HT1080 (cell line): ENCODE data around the gene CARS1. TPM values are rescaled to one million over a fixed set of nuclear protein-coding genes. Genes with fewer than 3 reads are reported as not detected.
A peak's percentile ranks its signal among the peaks of the same experiment; 100 is the strongest.

Experiments used
- DNase-seq: peaks from one replicate; pipeline ENCODE4 v3.0.0-alpha.2; 2015; ENCODE audit warnings: low read depth
- total RNA-seq: library from RNA; depleted of rRNA; stranded (reverse); fragments of >200 nt; shearing (Covaris generic); gene quantifications from 2 replicates; pipeline ENCODE4 v1.2.3, GENCODE V29; 2014

CARS1 gene
- total RNA-seq, 1 experiment from 2014 or later = 83.1 TPM

GRCh38 chr11:3010521-3011275 lies 46.5 kb downstream of the CARS1 start:
- no peak for DNase-seq

- no peak for DNase-seq
Observed at GRCh38 chr11:3010004-3010403, 47.2 kb downstream of the CARS1 start.

- DNase-seq = no peak
Observed at GRCh38 chr11:3009481-3009880, 47.7 kb downstream of the CARS1 start.

- no peak for DNase-seq
Observed at GRCh38 chr11:3008746-3009336, 48.4 kb downstream of the CARS1 start.

GRCh38 chr11:3007404-3008010 lies 49.7 kb downstream of the CARS1 start:
- no peak for DNase-seq

GRCh38 chr11:3006505-3007260 lies 50.5 kb downstream of the CARS1 start:
- DNase-seq = no peak

- DNase-seq = no peak
Observed at GRCh38 chr11:3004481-3004880, 52.7 kb downstream of the CARS1 start.

- no peak for DNase-seq
Observed at GRCh38 chr11:3003396-3004231, 53.6 kb downstream of the CARS1 start.

- DNase-seq = no peak
Observed at GRCh38 chr11:3002871-3003270, 54.4 kb downstream of the CARS1 start.

- DNase-seq = no peak
Observed at GRCh38 chr11:3002351-3002861, 54.8 kb downstream of the CARS1 start.

GRCh38 chr11:3001496-3001895 lies 55.7 kb downstream of the CARS1 start:
- no peak for DNase-seq

GRCh38 chr11:3000032-3000961 lies 56.9 kb downstream of the CARS1 start:
- DNase-seq = peak; percentile 24

- no peak for DNase-seq
Observed at GRCh38 chr11:2999464-2999998, 57.7 kb downstream of the CARS1 start.

- DNase-seq = no peak
Observed at GRCh38 chr11:2998073-2998850, 59.0 kb downstream of the CARS1 start.

- no peak for DNase-seq
Observed at GRCh38 chr11:2997406-2997805, 59.8 kb downstream of the CARS1 start.

- DNase-seq = no peak
Observed at GRCh38 chr11:2996976-2997375, 60.2 kb downstream of the CARS1 start.

- no peak for DNase-seq
Observed at GRCh38 chr11:2995893-2996554, 61.2 kb downstream of the CARS1 start.

- no peak for DNase-seq
Observed at GRCh38 chr11:2995031-2995561, 62.1 kb downstream of the CARS1 start.
